HEK293T (cell line): Measurements from ENCODE around the gene WNK2.

Experiments
- CTCF ChIA-PET: fragments of 350-600 bp; formaldehyde crosslinking; extraction: SDS; loops from one replicate; lab custom pipeline; 2021; ENCODE audit warnings: antibody characterized with exemption, inconsistent platforms; lab: Yijun Ruan, JAX
- POLR2A ChIA-PET: fragments of 350-600 bp; formaldehyde crosslinking; extraction: SDS; loops from one replicate; lab custom pipeline; 2020; ENCODE audit warnings: antibody characterized with exemption, inconsistent platforms; lab: Yijun Ruan, JAX
- DNase-seq: peaks from one replicate; pipeline ENCODE4 v3.0.0; 2012; ENCODE audit warnings: mixed read lengths; ENCODE audit errors: extremely low spot score
- ARNT ChIP-seq: fragments of 450-650 bp; IDR thresholded peaks from 2 replicates; pipeline ENCODE4 v1.6.1; 2017; ENCODE audit warnings: mild to moderate bottlenecking
- BHLHE40 ChIP-seq: fragments of 450-650 bp; IDR thresholded peaks from 2 replicates; pipeline ENCODE4 v1.6.1; 2016; ENCODE audit warnings: mild to moderate bottlenecking, moderate library complexity, borderline replicate concordance
- CTBP1 ChIP-seq: fragments of 450-650 bp; IDR thresholded peaks from 2 replicates; pipeline ENCODE4 v1.6.1; 2016; ENCODE audit warnings: borderline replicate concordance
- ELF4 ChIP-seq: fragments of 450-650 bp; IDR thresholded peaks from 2 replicates; pipeline ENCODE4 v1.6.1; 2017; ENCODE audit warnings: antibody characterized with exemption
- FOXA1 ChIP-seq: fragments of 450-650 bp; IDR thresholded peaks from 2 replicates; pipeline ENCODE4 v1.6.1; 2016; ENCODE audit warnings: mild to moderate bottlenecking
- FOXK2 ChIP-seq: fragments of 450-650 bp; IDR thresholded peaks from 2 replicates; pipeline ENCODE4 v1.6.1; 2016; ENCODE audit warnings: mild to moderate bottlenecking
- FOXM1 ChIP-seq: fragments of 450-650 bp; IDR thresholded peaks from 2 replicates; pipeline ENCODE4 v1.6.1; 2017; ENCODE audit warnings: mild to moderate bottlenecking, borderline replicate concordance
- HDGF ChIP-seq: fragments of 450-650 bp; IDR thresholded peaks from 2 replicates; pipeline ENCODE4 v1.6.1; 2017; ENCODE audit warnings: antibody characterized with exemption, borderline replicate concordance
- L3MBTL2 ChIP-seq: fragments of 450-650 bp; conservative IDR thresholded peaks from 2 replicates; pipeline ENCODE4 v1.6.1; 2016; ENCODE audit warnings: mild to moderate bottlenecking
- LEF1 ChIP-seq: fragments of 450-650 bp; IDR thresholded peaks from 2 replicates; pipeline ENCODE4 v1.6.1; 2017; ENCODE audit warnings: mild to moderate bottlenecking, borderline replicate concordance
- NFRKB ChIP-seq: fragments of 450-650 bp; IDR thresholded peaks from 2 replicates; pipeline ENCODE4 v1.6.1; 2016; ENCODE audit warnings: mild to moderate bottlenecking, moderate library complexity
- PKNOX1 ChIP-seq: fragments of 450-650 bp; IDR thresholded peaks from 2 replicates; pipeline ENCODE4 v1.6.1; 2016
- SP1 ChIP-seq: fragments of 450-650 bp; IDR thresholded peaks from 2 replicates; pipeline ENCODE4 v1.6.1; 2017
- SUZ12 ChIP-seq: fragments of 450-650 bp; IDR thresholded peaks from 2 replicates; pipeline ENCODE4 v1.6.1; 2016; ENCODE audit warnings: mild to moderate bottlenecking
- TARDBP ChIP-seq: fragments of 450-650 bp; IDR thresholded peaks from 2 replicates; pipeline ENCODE4 v1.6.1; 2016
- ZNF384 ChIP-seq: fragments of 450-650 bp; IDR thresholded peaks from 2 replicates; pipeline ENCODE4 v1.6.1; 2016

WNK2 gene

DNA sequence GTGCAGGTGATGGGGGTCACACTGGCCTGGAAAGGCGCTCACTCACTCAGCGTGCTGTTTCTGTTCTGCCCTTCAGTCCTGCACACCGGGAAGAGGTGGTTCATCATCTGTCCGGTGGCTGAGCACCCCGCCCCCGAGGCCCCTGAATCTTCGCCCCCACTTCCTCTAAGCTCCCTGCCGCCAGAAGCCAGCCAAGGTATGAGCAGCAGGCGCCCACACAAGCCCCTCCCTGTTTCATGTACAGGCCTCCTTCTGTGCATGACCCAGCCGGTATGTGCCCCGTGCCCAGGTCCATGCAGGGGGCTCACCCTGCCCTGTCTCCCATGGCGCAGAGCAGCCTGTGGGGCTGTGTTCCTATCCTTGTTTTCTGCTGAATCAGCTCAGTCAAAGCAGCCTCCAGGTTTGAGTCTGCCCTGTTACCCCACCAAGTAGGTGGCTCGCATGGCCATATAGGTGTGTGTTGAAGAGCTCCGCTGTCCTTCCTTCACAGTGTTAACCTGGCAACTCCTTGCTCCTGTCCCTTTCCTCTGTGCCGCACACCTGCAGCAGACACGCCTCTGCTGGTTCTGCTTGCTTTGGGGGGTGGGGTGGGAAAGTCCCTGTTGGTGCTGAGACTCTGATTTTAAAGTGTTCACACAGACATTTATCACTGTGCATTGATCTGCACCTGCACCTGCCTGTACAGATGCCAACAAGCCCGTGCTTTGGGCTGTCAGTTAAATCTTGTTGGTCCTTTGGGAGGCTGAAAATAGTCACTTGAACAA lies 84.8 kb downstream of the WNK2 start:
- CTCF ChIA-PET: no interaction called here
- POLR2A ChIA-PET: no interaction called here
- TF ChIP-seq L3MBTL2 (no peak), LEF1 (no peak), ELF4 (no peak), HDGF (no peak), SP1 (no peak), FOXA1 (no peak), BHLHE40 (no peak), FOXK2 (no peak)
- DNase-seq: no peak

DNA sequence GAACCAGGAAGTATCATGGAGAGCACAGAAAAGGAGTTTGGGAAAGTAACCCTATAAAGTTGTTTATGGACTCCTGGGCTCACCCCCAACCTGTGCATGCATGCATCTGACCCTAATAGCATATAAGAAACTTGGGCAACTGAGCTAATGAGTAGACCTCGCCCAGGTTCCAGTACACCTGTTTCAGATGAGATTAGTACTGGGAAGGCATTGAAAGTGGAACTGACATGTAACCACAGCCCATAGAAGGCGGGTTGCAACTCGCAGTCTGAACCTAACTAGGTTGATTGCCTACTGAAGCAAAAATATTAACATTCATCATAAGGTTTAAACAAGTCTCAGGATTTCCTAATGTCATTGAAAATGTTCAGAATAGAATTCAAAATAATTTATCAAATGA lies 87.0 kb downstream of the WNK2 start:
- TF ChIP-seq ARNT: no peak
- no peak for TF ChIP-seq PKNOX1
- TF ChIP-seq FOXK2: no peak
- no peak for TF ChIP-seq ELF4
- TF ChIP-seq HDGF: no peak
- no peak for TF ChIP-seq LEF1
- no peak for TF ChIP-seq FOXA1
- TF ChIP-seq SUZ12: no peak
- no peak for DNase-seq
- CTCF ChIA-PET: no interaction called here
- POLR2A ChIA-PET: no interaction called here

DNA sequence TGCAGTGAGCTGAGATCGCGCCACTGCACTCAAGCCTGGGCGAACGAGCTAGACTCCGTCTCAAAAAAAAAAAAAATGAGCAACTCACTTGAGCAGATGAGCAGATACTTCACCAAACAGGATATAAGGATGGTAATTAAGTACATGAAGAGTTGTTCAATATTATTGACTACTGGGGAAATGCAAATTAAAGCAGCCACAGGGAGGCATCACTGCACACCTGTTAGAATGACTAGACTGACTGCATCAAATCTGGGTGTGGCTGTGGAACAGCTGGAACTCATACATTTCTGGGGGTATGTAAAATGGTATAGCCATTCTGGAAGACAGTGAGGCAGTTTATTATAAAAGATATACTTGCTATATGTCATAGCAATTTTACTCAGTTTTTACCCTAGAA lies 93.0 kb downstream of the WNK2 start:
- TF ChIP-seq HDGF (no peak), SP1 (no peak), BHLHE40 (no peak)
- ChIA-PET POLR2A (no interaction called here), CTCF (no interaction called here)
- no peak for DNase-seq

DNA sequence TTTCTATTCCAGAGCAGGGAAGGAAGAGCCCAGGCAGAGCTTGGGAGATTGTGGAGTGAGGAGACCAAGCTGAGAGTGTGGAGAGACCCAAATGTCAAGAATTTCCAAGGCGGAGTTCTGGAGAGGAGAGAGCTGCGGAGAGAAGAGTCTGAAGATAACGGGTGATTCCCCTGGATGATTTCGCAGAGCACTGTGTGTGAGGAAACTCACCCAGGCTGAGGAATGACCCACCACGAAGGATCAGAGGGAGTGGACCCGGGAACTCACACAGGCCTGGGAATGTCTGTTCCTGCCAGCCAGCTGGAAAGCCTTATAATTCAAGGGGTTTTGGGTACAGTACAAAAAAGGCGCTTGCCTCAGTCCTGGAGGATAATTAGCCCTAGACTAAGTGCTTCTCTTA lies 94.2 kb downstream of the WNK2 start:
- TF ChIP-seq FOXM1 (no peak), FOXA1 (no peak), BHLHE40 (no peak), L3MBTL2 (no peak), TARDBP (no peak), SUZ12 (no peak), FOXK2 (no peak), HDGF (no peak), CTBP1 (no peak), SP1 (no peak), PKNOX1 (no peak), LEF1 (no peak), ELF4 (no peak), NFRKB (no peak), ARNT (no peak), ZNF384 (no peak)
- ChIA-PET POLR2A (no interaction called here), CTCF (no interaction called here)
- no peak for DNase-seq

DNA sequence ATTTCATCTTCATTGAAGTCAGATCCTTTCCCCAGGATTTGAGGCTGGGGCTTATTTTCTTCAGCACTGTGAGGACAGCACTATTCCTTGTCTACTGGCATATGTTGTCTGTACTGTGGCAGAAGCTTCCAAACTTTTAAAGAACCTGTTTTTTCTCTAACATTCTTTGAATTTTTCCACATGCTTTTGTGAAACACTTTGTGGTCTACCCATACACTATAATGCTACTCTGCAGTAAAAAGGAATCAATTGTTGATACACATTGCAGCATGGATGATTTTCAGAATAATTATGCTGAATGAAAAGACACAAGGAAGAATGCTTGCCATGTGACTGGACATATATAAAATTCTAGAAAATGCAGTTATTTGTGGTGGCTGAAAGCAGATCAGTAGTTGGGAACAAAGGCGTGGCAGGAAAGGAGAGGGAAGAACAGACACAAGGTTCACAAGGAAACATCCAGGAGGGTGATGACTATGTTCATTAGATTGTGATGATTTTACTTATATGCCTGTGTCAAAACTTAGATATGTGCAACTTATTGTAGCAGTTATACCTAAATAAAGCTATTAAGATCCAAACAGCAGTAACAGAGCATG lies 96.8 kb downstream of the WNK2 start:
- CTCF ChIA-PET: no interaction called here
- no peak for DNase-seq
- no peak for TF ChIP-seq L3MBTL2
- TF ChIP-seq FOXK2: no peak
- TF ChIP-seq LEF1: no peak
- no peak for TF ChIP-seq SP1
- TF ChIP-seq ZNF384: no peak
- no peak for TF ChIP-seq HDGF
- no peak for TF ChIP-seq BHLHE40
- TF ChIP-seq SUZ12: no peak
- no peak for TF ChIP-seq TARDBP
- TF ChIP-seq NFRKB: no peak
- no peak for TF ChIP-seq FOXM1
- no peak for TF ChIP-seq ARNT
- TF ChIP-seq FOXA1: no peak
- TF ChIP-seq PKNOX1: no peak
- TF ChIP-seq CTBP1: no peak
- TF ChIP-seq ELF4: no peak
- POLR2A ChIA-PET: no interaction called here

DNA sequence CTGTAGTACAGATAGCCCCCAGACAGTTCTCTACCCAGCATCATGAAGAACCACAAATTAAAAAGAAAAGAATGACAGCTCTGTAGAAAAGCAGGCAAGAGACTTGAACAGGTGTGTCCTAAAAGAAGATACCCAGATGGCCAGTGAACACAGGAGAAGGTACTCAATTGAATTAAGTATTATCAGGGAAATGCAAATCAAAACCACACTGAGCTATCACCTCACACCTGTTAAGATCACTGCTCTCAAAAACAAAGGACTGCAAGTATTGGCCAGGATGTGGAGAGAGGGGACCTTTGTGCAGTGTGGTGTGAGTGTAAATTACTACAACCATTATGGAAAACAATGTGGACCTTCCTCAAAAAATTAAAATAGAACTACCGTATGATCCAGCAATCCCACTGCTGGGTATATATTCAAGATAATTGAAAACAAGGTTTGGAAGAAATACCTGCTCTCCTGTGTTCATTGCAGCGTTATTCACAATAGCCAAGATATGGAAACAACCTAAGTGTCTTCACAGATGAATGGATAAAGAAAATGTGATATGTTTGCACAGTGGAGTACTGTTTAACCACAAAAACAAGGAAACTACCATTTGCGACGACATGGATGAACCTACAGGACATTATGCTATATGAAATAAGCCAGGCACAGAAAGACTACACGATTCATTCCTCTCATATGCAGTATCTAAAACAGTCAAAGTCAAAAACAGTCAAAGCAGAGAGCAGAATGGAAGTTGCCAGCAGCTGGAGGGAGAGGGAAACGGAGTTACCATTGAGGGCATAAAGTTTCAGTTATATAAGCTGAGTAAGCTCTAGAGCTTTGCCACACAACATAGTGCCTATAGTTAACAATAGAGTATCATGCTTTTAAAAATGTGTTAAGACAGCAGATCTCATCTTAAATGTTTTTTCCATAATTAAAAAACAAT lies 102.6 kb downstream of the WNK2 start:
- ChIA-PET CTCF (no interaction called here), POLR2A (no interaction called here)

More for the DNA sequence above, 102.6 kb downstream of the WNK2 start:
- no peak for DNase-seq
- TF ChIP-seq ZNF384: no peak
- no peak for TF ChIP-seq PKNOX1
- TF ChIP-seq FOXK2: no peak
- TF ChIP-seq ELF4: no peak
- no peak for TF ChIP-seq CTBP1
- no peak for TF ChIP-seq LEF1
- no peak for TF ChIP-seq TARDBP
- TF ChIP-seq FOXM1: no peak
- no peak for TF ChIP-seq HDGF
- TF ChIP-seq NFRKB: no peak
- no peak for TF ChIP-seq L3MBTL2
